IMR-90 (cell line): ENCODE measurements around the gene GRIK3. TPM values are rescaled to one million over a fixed set of nuclear protein-coding genes. Genes with fewer than 3 reads are reported as not detected.

Experiments
- ATAC-seq: fragments of 200-7000 bp; cut with Tn5 transposase; 2 replicates; pipeline ENCODE4 v1.9.1; 2020; ENCODE audit warnings: low read depth, mild to moderate bottlenecking, moderate library complexity
- BruUV-seq: library from RNA; stranded (reverse); fragments of 400-500 nt; replicated peaks from 2 replicates; lab custom pipeline; 2021; lab: Mats Ljungman, UMichigan
- CTCF ChIA-PET: fragments of 300-600 bp; formaldehyde crosslinking; extraction: SDS; loops from one replicate; lab custom pipeline; 2021; ENCODE audit warnings: antibody characterized with exemption; lab: Yijun Ruan, JAX
- POLR2A ChIA-PET: fragments of 300-600 bp; sonication (Branson Sonifier 250); formaldehyde crosslinking; loops from one replicate; lab custom pipeline; 2022; ENCODE audit warnings: antibody characterized with exemption; ENCODE audit not compliant: unreplicated experiment; lab: Charles Lee
- DNase-seq: peaks from one replicate; pipeline ENCODE4 v3.0.0; 2013
- H2AFZ ChIP-seq: replicated peaks from 2 replicates; pipeline ENCODE3; 2013; ENCODE audit warnings: low read length, mild to moderate bottlenecking; ENCODE audit not compliant: poor library complexity
- H2AK5ac ChIP-seq: 2 replicates; pipeline ENCODE4 v1.6.1; 2013; ENCODE audit warnings: low read depth, low read length, inconsistent platforms
- H2AK9ac ChIP-seq: replicated peaks from 2 replicates; pipeline ENCODE3; 2013; ENCODE audit warnings: mild to moderate bottlenecking, low read depth, low read length, moderate library complexity; ENCODE audit not compliant: poor library complexity
- H2BK120ac ChIP-seq: 2 replicates; pipeline ENCODE4 v1.6.1; 2013; ENCODE audit warnings: low read depth, low read length, inconsistent platforms
- H2BK15ac ChIP-seq: 3 replicates; pipeline ENCODE4 v1.6.1; 2013; ENCODE audit warnings: low read depth, low read length, inconsistent platforms
- H2BK20ac ChIP-seq: 2 replicates; pipeline ENCODE4 v1.6.1; 2013; ENCODE audit warnings: low read depth, mild to moderate bottlenecking, inconsistent platforms, low read length, moderate library complexity
- H2BK5ac ChIP-seq: 2 replicates; pipeline ENCODE4 v1.6.1; 2013; ENCODE audit warnings: mild to moderate bottlenecking, low read depth, low read length, inconsistent platforms; ENCODE audit not compliant: poor library complexity, severe bottlenecking
- H3K14ac ChIP-seq: replicated peaks from 2 replicates; pipeline ENCODE4 v1.6.1; 2013; ENCODE audit warnings: low read depth, low read length, inconsistent platforms
- H3K18ac ChIP-seq: 2 replicates; pipeline ENCODE4 v1.6.1; 2013; ENCODE audit warnings: low read depth, low read length, control low read depth
- H3K23ac ChIP-seq: 2 replicates; pipeline ENCODE4 v1.6.1; 2013; ENCODE audit warnings: low read depth, low read length, inconsistent platforms
- H3K27ac ChIP-seq: 2 replicates; pipeline ENCODE4 v1.5.1; 2013; ENCODE audit warnings: mild to moderate bottlenecking, control low read depth, low read length; ENCODE audit not compliant: insufficient read depth
- H3K27me3 ChIP-seq: 2 replicates; pipeline ENCODE4 v1.6.1; 2013; ENCODE audit warnings: low read length; ENCODE audit not compliant: control insufficient read depth, insufficient read depth
- H3K36me3 ChIP-seq: 2 replicates; pipeline ENCODE4 v1.6.1; 2013; ENCODE audit warnings: low read length, mixed read lengths; ENCODE audit not compliant: control insufficient read depth, insufficient read depth
- H3K4ac ChIP-seq: 2 replicates; pipeline ENCODE4 v1.6.1; 2013; ENCODE audit warnings: low read depth, low read length, inconsistent platforms
- H3K4me1 ChIP-seq: 2 replicates; pipeline ENCODE4 v1.6.1; 2013; ENCODE audit warnings: low read length, mixed read lengths; ENCODE audit not compliant: control insufficient read depth, insufficient read depth
- H3K4me2 ChIP-seq: 2 replicates; pipeline ENCODE4 v1.6.1; 2013; ENCODE audit warnings: low read depth, mild to moderate bottlenecking, control low read depth, low read length, moderate library complexity
- H3K4me3 ChIP-seq: 2 replicates; pipeline ENCODE4 v1.5.1; 2013; ENCODE audit warnings: low read depth, mild to moderate bottlenecking, control low read depth, low read length, moderate library complexity; ENCODE audit not compliant: insufficient read depth
- H3K56ac ChIP-seq: 2 replicates; pipeline ENCODE4 v1.6.1; 2013; ENCODE audit warnings: low read length, inconsistent platforms; ENCODE audit not compliant: insufficient read depth; ENCODE audit errors: extremely low read depth
- H3K79me1 ChIP-seq, 2 experiments: 2 replicates each; pipeline ENCODE4 v1.6.1; 2013; ENCODE audit warnings: low read length in 2 of 2, inconsistent platforms in 1 of 2, low read depth in 1 of 2
- H3K9ac ChIP-seq: 2 replicates; pipeline ENCODE4 v1.6.1; 2013; ENCODE audit warnings: low read depth, low read length, control low read depth
- H3K9me1 ChIP-seq: 2 replicates; pipeline ENCODE4 v1.6.1; 2013; ENCODE audit warnings: low read length, inconsistent platforms; ENCODE audit not compliant: insufficient read depth
- H3K9me3 ChIP-seq: 2 replicates; pipeline ENCODE4 v1.6.1; 2013; ENCODE audit warnings: low read length; ENCODE audit not compliant: control insufficient read depth, insufficient read depth
- H4K20me1 ChIP-seq: 2 replicates; pipeline ENCODE4 v1.6.1; 2013; ENCODE audit warnings: low read length, inconsistent platforms; ENCODE audit not compliant: insufficient read depth
- H4K5ac ChIP-seq: 2 replicates; pipeline ENCODE4 v1.6.1; 2013; ENCODE audit warnings: mild to moderate bottlenecking, low read depth, low read length, control low read depth
- H4K8ac ChIP-seq, 2 experiments: 2 replicates each; pipeline ENCODE4 v1.6.1; 2013; ENCODE audit warnings: low read depth in 2 of 2, low read length in 2 of 2, control low read depth in 1 of 2, inconsistent platforms in 1 of 2
- H4K91ac ChIP-seq: 2 replicates; pipeline ENCODE4 v1.6.1; 2013; ENCODE audit warnings: low read depth, low read length, inconsistent platforms; ENCODE audit not compliant: insufficient read depth
- CEBPB ChIP-seq: IDR thresholded peaks from 2 replicates; pipeline ENCODE4 v1.6.1; 2012; ENCODE audit warnings: low read depth, low read length, improper control_type of control experiment
- FOS ChIP-seq: fragments of 150-350 bp; IDR thresholded peaks from 2 replicates; pipeline ENCODE4 v1.6.1; 2016; ENCODE audit warnings: low read depth, low read length
- MAZ ChIP-seq: IDR thresholded peaks from 2 replicates; pipeline ENCODE4 v1.6.1; 2012; ENCODE audit warnings: low read depth, mild to moderate bottlenecking, low read length, improper control_type of control experiment, moderate library complexity, borderline replicate concordance
- MXI1 ChIP-seq: IDR thresholded peaks from 2 replicates; pipeline ENCODE4 v1.6.1; 2012; ENCODE audit warnings: low read depth, mild to moderate bottlenecking, low read length, moderate library complexity, borderline replicate concordance
- NFE2L2 ChIP-seq: fragments of 150-350 bp; IDR thresholded peaks from 2 replicates; pipeline ENCODE4 v1.6.1; 2016; ENCODE audit warnings: low read depth, mild to moderate bottlenecking, low read length
- USF2 ChIP-seq: fragments of 150-350 bp; IDR thresholded peaks from 2 replicates; pipeline ENCODE4 v1.6.1; 2017; ENCODE audit warnings: mild to moderate bottlenecking, antibody characterized with exemption, low read length, low read depth
- WGBS, 2 experiments: methylation state at CpG; one replicate each; pipeline versions ENCODE4 v1.1.5 to v1.1.7; 2013; ENCODE audit warnings: missing lambda C conversion rate in 2 of 2; ENCODE audit not compliant: insufficient read length in 1 of 2; ENCODE audit errors: extremely low coverage in 2 of 2; 5-methylcytosine and 5-hydroxymethylcytosine counted together
- dilution Hi-C: fragments of 300-500 bp; cut with HindIII; formaldehyde crosslinking; loops from one replicate; pipeline ENCODE4 v1.14.3; 2018; ENCODE audit warnings: low sequenced_read_pairs; ENCODE audit not compliant: unreplicated experiment
- in situ Hi-C: fragments of 300-500 bp; cut with MboI; formaldehyde crosslinking; loops from 3 replicates; pipeline ENCODE4 v1.14.3; 2019; ENCODE audit warnings: low sequenced_read_pairs, inconsistent platforms, mixed read lengths
- intact Hi-C: fragments of 100-400 bp; cut with micrococcal nuclease; formaldehyde crosslinking; loops from 2 replicates; pipeline ENCODE4 v1.10.0; 2022
- polyA plus RNA-seq, 3 experiments: library from polyadenylated mRNA; depleted of rRNA; stranded (reverse); fragments of >200 nt; gene quantifications; 2 replicates each; pipeline ENCODE4 v1.2.3, GENCODE V29; 2012; ENCODE audit warnings: low replicate concordance in 1 of 3
- total RNA-seq: library from RNA; depleted of rRNA; stranded (reverse); fragments of >200 nt; gene quantifications from 2 replicates; pipeline ENCODE4 v1.2.3, GENCODE V29; 2012

The GRIK3 gene
- total and polyA plus RNA-seq, 2 of the 4 experiments (the other 2 are of a cell fraction), result not detected

GRCh38 chr1:36776948-36777831 lies 257.1 kb downstream of the GRIK3 start:
- Histone ChIP-seq H3K9ac (no peak overlapping the region), H4K91ac (no peak overlapping the region), H3K9me3 (no peaks in the 10 kb centered on the region), H3K18ac (no peak overlapping the region), H2AK5ac (no peak overlapping the region), H2BK20ac (no peak overlapping the region), H3K27ac (no peak overlapping the region), H2BK15ac (no peak overlapping the region), H3K23ac (no peak overlapping the region), H3K36me3 (no peaks in the 10 kb centered on the region), H3K4me2 (no peak overlapping the region), H2AFZ (no peak overlapping the region), H3K4me3 (no peak overlapping the region), H2BK5ac (no peak overlapping the region), H2BK120ac (no peak overlapping the region), H4K8ac (no peak overlapping the region), H3K14ac (no peak overlapping the region), H3K9me1 (no peaks in the 10 kb centered on the region), H2AK9ac (no peak overlapping the region), H3K56ac (no peak overlapping the region), H4K20me1 (no peaks in the 10 kb centered on the region), H4K5ac (no peak overlapping the region), H3K27me3 (no peaks in the 10 kb centered on the region), H3K4me1 (no peaks in the 10 kb centered on the region), H3K4ac (no peak overlapping the region), H3K79me1 (no peaks in the 10 kb centered on the region)
- intact Hi-C loops (no loop called here), dilution Hi-C loops (no loop called here), in situ Hi-C loops (no loop called here)
- WGBS, 2 experiments, result 46% methylated on average over 4 of the region's 10 CpGs; no CpG with 5 or more reads in 1 of the 2 experiments
- TF ChIP-seq USF2 (no peak), CEBPB (no peak), MXI1 (no peak), MAZ (no peak), FOS (no peak), NFE2L2 (no peak)
- ATAC-seq (no peak), DNase-seq (no peak)
- BruUV-seq, result no TSS peak
- CTCF ChIA-PET, result no interaction called here
- POLR2A ChIA-PET, result no interaction called here
